HepG2 (cell line): ENCODE data around the gene A3GALT2. TPM values are rescaled to one million over a fixed set of nuclear protein-coding genes. Genes with fewer than 3 reads are reported as not detected.
A peak's percentile ranks its signal among the peaks of the same experiment; 100 is the strongest.

Source experiments
- ATAC-seq: fragments of 200-7000 bp; cut with Tn5 transposase; 3 replicates; pipeline ENCODE4 v1.9.1; 2020; ENCODE audit warnings: mild to moderate bottlenecking, moderate library complexity
- BruUV-seq: library from RNA; stranded (reverse); fragments of 400-500 nt; replicated peaks from 2 replicates; lab custom pipeline; 2021; lab: Mats Ljungman, UMichigan
- CTCF ChIA-PET: fragments of 300-600 bp; formaldehyde crosslinking; extraction: SDS; loops from one replicate; lab custom pipeline; 2021; ENCODE audit warnings: low total read pairs, inconsistent platforms, low intra/inter-chr PET ratio; lab: Yijun Ruan, JAX
- POLR2A ChIA-PET: fragments of 350-600 bp; sonication (Branson Sonifier 250); formaldehyde crosslinking; loops from one replicate; lab custom pipeline; 2020; ENCODE audit warnings: antibody characterized with exemption, inconsistent platforms; lab: Yijun Ruan, JAX
- DNase-seq: peaks from one replicate; pipeline ENCODE4 v3.0.0-alpha.2; 2015; ENCODE audit warnings: low spot score
- FAIRE-seq: peaks from 3 replicates; lab custom pipeline; 2011; peaks lifted over from hg19 to GRCh38; lab: Jason Lieb, UNC
- H2AFZ ChIP-seq: one replicate; pipeline ENCODE4 v1.6.1; 2011; ENCODE audit warnings: low read length, inconsistent platforms
- H3K27ac ChIP-seq: fragments of 300-600 bp; 3 replicates; pipeline ENCODE4 v1.8.0; 2011; ENCODE audit warnings: mixed run types, mild to moderate bottlenecking, mixed read lengths, low read length, inconsistent platforms; ENCODE audit not compliant: insufficient read depth; ENCODE audit errors: extremely low read length
- H3K27me3 ChIP-seq, 2 experiments: fragments of 200-600 bp in 1 of 2; 2 replicates in 1 of 2; 3 replicates in 1 of 2; pipeline versions ENCODE4 v1.6.0 to v1.8.0; 2011; ENCODE audit warnings: low read length in 2 of 2, mild to moderate bottlenecking in 2 of 2, moderate library complexity in 2 of 2, inconsistent platforms in 1 of 2; ENCODE audit not compliant: insufficient read depth in 2 of 2, control insufficient read depth in 1 of 2
- H3K36me3 ChIP-seq, 2 experiments: fragments of 200-600 bp in 1 of 2; replicated peaks in 1 of 2; 2 replicates in 1 of 2; 3 replicates in 1 of 2; pipeline versions ENCODE4 v1.5.1 to v1.8.0; 2011; ENCODE audit warnings: low read length in 2 of 2, inconsistent platforms in 1 of 2; ENCODE audit not compliant: insufficient read depth in 2 of 2, control insufficient read depth in 1 of 2
- H3K4me1 ChIP-seq: 2 replicates; pipeline ENCODE4 v1.5.1; 2012; ENCODE audit warnings: low read length, inconsistent platforms; ENCODE audit not compliant: insufficient read depth
- H3K4me2 ChIP-seq: 2 replicates; pipeline ENCODE4 v1.6.0; 2011; ENCODE audit warnings: low read depth, low read length, inconsistent platforms
- H3K4me3 ChIP-seq, 3 experiments: fragments of 200-600 bp in 1 of 3; sonication (generic), shearing (Covaris generic) in 1 of 3; replicated peaks in 1 of 3; 2 replicates each; pipeline ENCODE4 v1.5.1; 2011 to 2016; ENCODE audit warnings: low read length in 3 of 3, inconsistent platforms in 2 of 3, low read depth in 2 of 3, mild to moderate bottlenecking in 2 of 3, control low read depth in 1 of 3, mixed read lengths in 1 of 3; ENCODE audit not compliant: insufficient read depth in 1 of 3
- H3K79me2 ChIP-seq: one replicate; pipeline ENCODE4 v1.6.1; 2011; ENCODE audit warnings: low read length, inconsistent platforms; ENCODE audit not compliant: insufficient read depth
- H3K9ac ChIP-seq: 2 replicates; pipeline ENCODE4 v1.6.0; 2011; ENCODE audit warnings: mild to moderate bottlenecking, low read depth, low read length, inconsistent platforms; ENCODE audit not compliant: insufficient read depth
- H3K9me3 ChIP-seq: 2 replicates; pipeline ENCODE4 v1.5.1; 2012; ENCODE audit warnings: mild to moderate bottlenecking, low read length
- H4K20me1 ChIP-seq: 2 replicates; pipeline ENCODE4 v1.6.0; 2011; ENCODE audit warnings: inconsistent platforms, mild to moderate bottlenecking, low read length, moderate library complexity; ENCODE audit not compliant: insufficient read depth
- ATF7-NPFF ChIP-seq: sonication (generic); formaldehyde crosslinking; IDR thresholded peaks from 2 replicates; pipeline ENCODE4 v1.8.1; 2023; ENCODE audit warnings: mild to moderate bottlenecking, low read depth, missing genetic modification reagents, moderate library complexity
- FOSL1 ChIP-seq: sonication (generic); formaldehyde crosslinking; IDR thresholded peaks from 2 replicates; pipeline ENCODE4 v1.9.0; 2021; ENCODE audit warnings: missing genetic modification reagents, borderline replicate concordance
- HMGA1 ChIP-seq: sonication (generic); formaldehyde crosslinking; conservative IDR thresholded peaks from 2 replicates; pipeline ENCODE4 v1.4.0; 2020; ENCODE audit warnings: missing genetic modification reagents
- KLF13 ChIP-seq: sonication (generic); formaldehyde crosslinking; IDR thresholded peaks from 2 replicates; pipeline ENCODE4 v1.4.0; 2020; ENCODE audit warnings: mild to moderate bottlenecking, missing genetic modification reagents
- NCOA2 ChIP-seq: sonication (generic); formaldehyde crosslinking; IDR thresholded peaks from 2 replicates; pipeline ENCODE4 v1.8.0; 2022; ENCODE audit warnings: inconsistent platforms
- NCOR1 ChIP-seq: fragments of 200-600 bp; sonication (generic); IDR thresholded peaks from 2 replicates; pipeline ENCODE4 v1.7.0; 2017; ENCODE audit warnings: antibody characterized with exemption, low read length, borderline replicate concordance
- POLR2AphosphoS5 ChIP-seq: IDR thresholded peaks from 2 replicates; pipeline ENCODE4 v1.6.1; 2012; ENCODE audit warnings: low read depth, low read length
- TAF15 ChIP-seq: fragments of 200-400 bp; formaldehyde crosslinking; IDR thresholded peaks from one replicate; pipeline ENCODE4 v1.6.1; 2018; ENCODE audit warnings: mild to moderate bottlenecking, low read depth, low read length; ENCODE audit not compliant: poor library complexity, severe bottlenecking
- WGBS: methylation state at CpG from one replicate; pipeline ENCODE4 v1.1.6; 2017; ENCODE audit warnings: low lambda C conversion rate; 5-methylcytosine and 5-hydroxymethylcytosine counted together
- in situ Hi-C: cut with HindIII; loops from 2 replicates; pipeline ENCODE4 v1.10.0; 2017; ENCODE audit warnings: low pct_unique_long_range_greater_than_20kb; ENCODE audit not compliant: extremely low pct_ligation_motif_present
- intact Hi-C: fragments of 100-400 bp; cut with micrococcal nuclease; formaldehyde crosslinking; loops from one replicate; pipeline ENCODE4 v1.10.0; 2022; ENCODE audit not compliant: unreplicated experiment
- polyA plus RNA-seq, 8 experiments: library from polyadenylated mRNA; depleted of rRNA in 3 of 8; stranded (reverse) in 7 of 8; unstranded in 1 of 8; fragments of >200 nt; fragmentation: Illumina TruSeq in 4 of 8; extraction: Trizol in 4 of 8; gene quantifications; 2 replicates each; pipeline versions ENCODE4 v1.2.1 to v1.2.3, GENCODE V29; 2011 to 2016; ENCODE audit warnings: low read depth in 4 of 8, missing spikeins in 1 of 8, mixed read lengths in 1 of 8; ENCODE audit not compliant: insufficient read depth in 1 of 8
- total RNA-seq, 5 experiments: library from RNA; depleted of rRNA; stranded (reverse); fragments of >200 nt; fragmentation: Illumina TruSeq; extraction: Trizol; gene quantifications; 2 replicates each; pipeline ENCODE4 v1.2.3, GENCODE V29; 2016; ENCODE audit warnings: low read depth in 1 of 5

A3GALT2 gene
- total and polyA plus RNA-seq, 2 of the 13 experiments (the other 11 are each of a cell fraction or from before 2014, with no cell fraction given): not detected

GRCh38 chr1:33268927-33269610 lies 51.8 kb downstream of the A3GALT2 start:
- Histone ChIP-seq H3K4me1 (peaks cover 42% of the 10 kb centered on the region), H2AFZ (no peak overlapping the region), H3K9ac (no peak overlapping the region), H3K4me3 (no peak overlapping the region), H3K4me2 (no peak overlapping the region), H3K79me2 (peaks cover 10% of the 10 kb centered on the region), H4K20me1 (no peaks in the 10 kb centered on the region; the same call in 1 of the 2 replicates), H3K27me3 (no peaks in the 10 kb centered on the region), H3K27ac (no peak overlapping the region)
- no TSS peak for BruUV-seq
- 92% methylated on average over 5 of the region's 5 CpGs for WGBS
- FAIRE-seq (no peak), DNase-seq (no peak), ATAC-seq (no peak)
- in situ Hi-C loops: no loop called here
- ChIA-PET CTCF (no interaction called here), POLR2A (interaction anchor here (1.0 to 1.3 kb wide), 2 partner anchors 10 to 14 kb away, joined by 5 to 8 read pairs; no protein-coding TSS in a partner anchor)
- TF ChIP-seq NCOA2 (CRISPR knock-in tag) (no peak), ATF7-NPFF (CRISPR knock-in tag) (0 out of 2 replicates have a peak, but pooled peaks have one; percentile 29)
- TF ChIP-seq, all 625 proteins: peak for 1
- Histone ChIP-seq H3K36me3 (peaks cover 2 to 8% of the 10 kb centered on the region in 2 experiments; a peak in 4 of 5 replicates), H3K9me3 (no peaks in the 10 kb centered on the region)
- intact Hi-C loops: no loop called here

- FAIRE-seq (no peak), ATAC-seq (no peak), DNase-seq (no peak)
- no peaks in the 10 kb centered on the region; the same call in 1 of the 2 replicates for H4K20me1 ChIP-seq
- no peak overlapping the region for H2AFZ ChIP-seq
- H3K79me2 ChIP-seq: peaks cover 10% of the 10 kb centered on the region
- ChIA-PET POLR2A (interaction anchor here (1.0 to 1.3 kb wide), 2 partner anchors 10 to 13 kb away, joined by 5 to 8 read pairs; no protein-coding TSS in a partner anchor), CTCF (no interaction called here)
- no peak overlapping the region for H3K4me2 ChIP-seq
- H3K27me3 ChIP-seq: no peaks in the 10 kb centered on the region
- H3K9me3 ChIP-seq: no peaks in the 10 kb centered on the region
- H3K36me3 ChIP-seq: peaks cover 2 to 8% of the 10 kb centered on the region in 2 experiments; a peak in 4 of 5 replicates
- TF ChIP-seq POLR2AphosphoS5 (0 out of 2 replicates have a peak, but pooled peaks have one; percentile 21), NCOR1 (no peak), FOSL1 (CRISPR knock-in tag) (no peak), HMGA1 (CRISPR knock-in tag) (no peak), KLF13 (CRISPR knock-in tag) (no peak), TAF15 (no peak)
- no TSS peak for BruUV-seq
- H3K4me1 ChIP-seq: peaks cover 48% of the 10 kb centered on the region
- H3K4me3 ChIP-seq: no peak overlapping the region
- H3K9ac ChIP-seq: no peak overlapping the region
- intact Hi-C loops: no loop called here
- no peak overlapping the region for H3K27ac ChIP-seq
- WGBS: 94% methylated on average over 2 of the region's 2 CpGs
- in situ Hi-C loops: no loop called here
Observed at GRCh38 chr1:33268457-33268856, 52.4 kb downstream of the A3GALT2 start.
